Amniotic stem cell (primary cell): ENCODE results near the gene EFTUD2.

Experiments
- DNase-seq: peaks from one replicate; lab custom pipeline; 2025; lab: John Stamatoyannopoulos, UW

The EFTUD2 gene

GRCh38 chr17:44887971-44888954 is 11.0 kb downstream of the EFTUD2 start:
- no peak for DNase-seq

- DNase-seq: no peak
Measured at GRCh38 chr17:44887016-44887415, 12.2 kb downstream of the EFTUD2 start.

DNA sequence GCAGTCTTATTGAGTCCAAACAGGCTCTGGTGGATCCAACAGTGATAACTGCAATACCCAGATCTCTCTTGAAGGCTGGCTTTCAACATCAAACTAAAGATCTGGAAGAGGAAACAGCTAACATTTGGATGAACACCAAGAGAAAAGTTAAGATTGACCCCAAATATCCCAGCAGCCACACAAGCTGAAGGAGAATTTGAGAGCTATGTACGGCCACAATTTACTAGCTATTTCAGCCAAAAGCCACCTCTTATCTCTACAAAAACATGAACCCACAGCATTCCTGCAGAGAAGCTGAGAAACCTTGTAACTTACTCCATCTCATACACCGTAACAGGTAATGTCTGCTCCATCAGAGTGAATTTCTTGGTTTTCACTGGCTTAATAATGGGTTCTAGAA is 14.3 kb downstream of the EFTUD2 start:
- no peak for DNase-seq

DNA sequence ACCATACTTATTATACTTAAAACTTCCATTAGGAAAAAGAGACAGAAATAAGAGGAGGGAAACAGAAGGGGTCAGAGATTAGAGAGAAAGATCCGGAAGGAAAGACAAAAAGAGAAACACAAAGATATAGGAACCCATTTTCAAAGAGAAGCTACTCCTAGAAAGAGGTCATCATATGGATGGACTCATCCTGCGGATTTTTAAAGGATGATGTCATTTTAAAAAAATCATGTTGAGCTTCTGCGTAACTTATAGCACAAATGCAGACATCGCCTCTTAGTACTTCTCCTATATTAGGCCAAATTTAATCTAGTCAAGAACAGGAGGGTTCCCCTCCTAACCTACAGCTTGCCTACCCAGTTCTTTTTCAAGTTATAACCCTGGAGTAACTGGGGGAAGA is 18.1 kb downstream of the EFTUD2 start:
- no peak for DNase-seq

DNA sequence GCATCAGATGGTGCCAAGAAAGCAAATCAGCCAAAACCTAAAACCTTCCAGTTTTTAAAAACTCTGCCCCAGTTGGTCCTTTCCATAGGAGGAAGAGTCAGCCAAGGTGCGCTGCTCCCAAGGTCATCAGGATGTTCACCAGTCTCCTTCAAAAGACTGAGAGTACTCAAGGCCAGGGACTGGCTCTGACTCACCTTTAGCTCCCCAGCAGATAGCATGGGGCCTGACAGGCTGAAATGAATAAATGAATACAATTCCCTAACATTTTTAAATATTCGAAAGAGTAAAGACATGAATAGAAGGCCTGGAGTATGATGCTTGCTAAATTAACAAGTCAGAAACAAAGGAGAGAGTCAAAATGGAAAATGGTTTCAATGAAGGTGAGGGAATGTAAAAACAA is 19.2 kb downstream of the EFTUD2 start:
- DNase-seq: no peak

- no peak for DNase-seq
Measured at GRCh38 chr17:44879376-44879775, 19.9 kb downstream of the EFTUD2 start.

- peak; percentile 40 for DNase-seq
Measured at GRCh38 chr17:44878627-44879221, 20.5 kb downstream of the EFTUD2 start.

GRCh38 chr17:44877121-44877520 is 22.1 kb downstream of the EFTUD2 start:
- DNase-seq: no peak

DNA sequence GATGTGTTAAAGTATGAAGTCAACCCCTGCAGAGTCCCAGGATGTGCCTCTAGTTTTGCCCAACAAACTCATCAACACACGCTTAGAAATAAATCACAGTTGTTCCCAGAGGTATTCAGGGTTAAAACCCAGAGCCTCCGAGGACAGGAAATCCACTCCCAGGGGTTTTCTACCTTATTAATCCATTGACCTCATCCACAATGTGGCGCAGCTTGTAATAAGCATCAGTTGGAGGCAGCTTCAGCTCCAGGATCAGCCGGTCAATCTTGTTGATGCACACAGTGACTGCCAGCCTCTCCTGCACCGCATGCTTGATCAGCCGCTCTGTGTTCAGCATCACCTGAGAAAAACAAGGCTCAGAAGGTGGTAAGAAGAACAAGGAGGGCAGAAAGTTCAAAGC is 23.5 kb downstream of the EFTUD2 start:
- DNase-seq: no peak

GRCh38 chr17:44872131-44872768 is 27.0 kb downstream of the EFTUD2 start:
- DNase-seq: no peak

DNA sequence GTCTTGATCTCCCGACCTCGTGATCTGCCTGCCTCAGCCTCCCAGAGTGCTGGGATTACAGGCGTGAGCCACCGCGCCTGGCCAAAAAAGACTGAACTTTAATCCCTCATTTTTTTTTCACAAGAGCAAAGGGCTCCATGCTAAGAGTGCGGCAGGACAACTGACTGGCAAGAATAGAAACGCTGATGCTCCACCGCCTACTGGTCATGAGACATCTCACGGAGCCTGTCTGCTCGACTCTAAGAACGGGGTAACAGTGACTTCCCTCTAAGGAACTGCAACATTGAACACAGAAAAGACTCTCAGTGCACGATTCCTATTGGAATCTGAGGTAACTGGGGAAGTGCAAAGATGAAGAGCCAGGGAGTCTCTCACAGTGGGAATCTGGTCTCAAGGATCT is 27.7 kb downstream of the EFTUD2 start:
- DNase-seq: no peak

GRCh38 chr17:44867841-44868240 is 31.4 kb downstream of the EFTUD2 start:
- DNase-seq: no peak

DNA sequence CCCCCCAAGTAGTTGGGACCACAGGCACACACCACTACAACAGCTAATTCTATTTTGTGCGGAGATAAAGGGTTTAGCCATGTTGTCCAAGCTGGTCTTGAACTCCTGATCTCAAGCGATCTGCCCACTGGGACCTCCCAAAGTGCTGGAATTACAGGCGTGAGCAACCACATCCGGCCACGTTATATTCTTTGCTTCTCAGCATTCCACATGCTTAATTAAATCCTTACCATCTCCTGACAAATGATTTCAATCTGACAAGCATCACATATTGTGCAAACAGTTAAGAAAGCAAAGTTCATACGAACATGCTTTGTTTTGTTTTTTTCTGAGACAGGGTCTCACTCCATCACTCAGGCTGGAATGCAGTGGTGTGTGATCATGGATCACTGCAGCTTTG is 33.3 kb downstream of the EFTUD2 start:
- no peak for DNase-seq

DNA sequence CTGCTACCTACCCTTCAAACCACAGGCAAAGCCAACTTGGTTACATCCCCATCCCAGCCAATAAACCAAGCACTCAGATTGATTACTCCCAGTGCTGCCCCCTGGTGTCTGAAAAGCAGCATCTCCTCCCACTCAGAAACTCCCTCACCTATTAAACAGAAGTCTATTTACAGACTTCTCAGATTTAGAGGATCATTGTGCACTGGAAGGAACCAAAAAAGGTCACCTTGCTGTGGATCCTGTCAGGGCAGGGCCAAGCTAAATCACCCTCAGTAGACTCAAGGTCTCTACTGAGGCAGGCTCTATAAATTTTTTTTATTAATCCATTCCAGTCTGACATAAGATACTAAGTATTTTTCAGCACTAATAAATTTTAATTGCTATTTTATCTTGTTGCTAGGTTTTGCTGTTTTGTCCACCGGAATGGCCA is 34.0 kb downstream of the EFTUD2 start:
- peak; percentile 28 for DNase-seq

GRCh38 chr17:44864831-44865230 is 34.4 kb downstream of the EFTUD2 start:
- no peak for DNase-seq

GRCh38 chr17:44863061-44863918 is 36.0 kb downstream of the EFTUD2 start:
- no peak for DNase-seq

- no peak for DNase-seq
Measured at GRCh38 chr17:44862278-44862914, 36.8 kb downstream of the EFTUD2 start.

- no peak for DNase-seq
Measured at GRCh38 chr17:44859701-44860100, 39.5 kb downstream of the EFTUD2 start.

GRCh38 chr17:44854192-44854591 is 45.1 kb downstream of the EFTUD2 start:
- no peak for DNase-seq

GRCh38 chr17:44850612-44851011 is 48.6 kb downstream of the EFTUD2 start:
- no peak for DNase-seq

DNA sequence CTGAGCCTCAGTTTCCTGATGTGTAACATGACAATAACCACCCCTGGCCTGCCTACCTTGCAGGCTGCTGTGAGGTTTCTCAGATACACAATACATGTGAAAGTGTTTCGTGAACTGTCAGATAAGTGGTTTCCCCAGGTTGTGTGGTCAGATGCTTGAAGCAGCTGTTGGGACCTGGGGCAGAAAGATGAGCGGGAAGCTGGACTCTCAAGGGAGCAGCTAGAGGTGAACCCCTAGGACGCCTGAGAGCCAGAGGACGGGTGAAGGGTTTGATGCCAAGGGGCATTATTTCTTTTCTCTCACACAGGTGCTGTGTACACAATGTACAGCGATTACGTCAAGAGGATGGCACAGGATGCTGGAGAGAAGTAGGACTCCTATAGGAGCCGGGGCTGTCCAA is 49.2 kb downstream of the EFTUD2 start:
- DNase-seq: no peak
